Activated naive CD8-positive, alpha-beta T cell treated with anti-CD3 and anti-CD28 coated beads for 36 hours (primary cell): ENCODE data around the gene GTSE1. TPM values are rescaled to one million over a fixed set of nuclear protein-coding genes. Genes with fewer than 3 reads are reported as not detected.

ENCODE experiments used
- DNase-seq: peaks from one replicate; pipeline ENCODE4 v3.0.0; 2021
- H3K27ac Mint-ChIP-seq: one replicate; pipeline ENCODE4 v1.8.0; 2022; ENCODE audit warnings: mild to moderate bottlenecking, moderate library complexity, mixed read lengths
- H3K27me3 Mint-ChIP-seq: one replicate; pipeline ENCODE4 v1.8.0; 2022; ENCODE audit warnings: mild to moderate bottlenecking, mixed read lengths
- H3K36me3 Mint-ChIP-seq: one replicate; pipeline ENCODE4 v1.8.0; 2021; ENCODE audit warnings: mild to moderate bottlenecking, mixed read lengths
- H3K4me1 Mint-ChIP-seq: one replicate; pipeline ENCODE4 v1.8.0; 2021; ENCODE audit warnings: mixed read lengths
- H3K4me3 Mint-ChIP-seq: one replicate; pipeline ENCODE4 v1.8.0; 2022; ENCODE audit warnings: mild to moderate bottlenecking, moderate library complexity, mixed read lengths
- H3K9me3 Mint-ChIP-seq: one replicate; pipeline ENCODE4 v1.8.0; 2022; ENCODE audit warnings: mixed read lengths
- total RNA-seq, 2 experiments: library from RNA; stranded (reverse); gene quantifications; one replicate each; pipeline ENCODE4 v1.2.3, GENCODE V29; 2021

The GTSE1 gene
- total RNA-seq, 2 experiments from 2014 or later = 37.3 to 42.0 TPM

- Mint-ChIP-seq H3K9me3 (no peaks in the 10 kb centered on the region), H3K27ac (no peak overlapping the region), H3K27me3 (no peaks in the 10 kb centered on the region), H3K4me3 (no peak overlapping the region), H3K36me3 (peaks cover 9% of the 10 kb centered on the region), H3K4me1 (peaks cover 6% of the 10 kb centered on the region)
- DNase-seq = no peak
Measured at GRCh38 chr22:46286006-46286405, 10.7 kb upstream of the GTSE1 start.

GRCh38 chr22:46286941-46287872, 9.5 kb upstream of the GTSE1 start:
- Mint-ChIP-seq H3K36me3 (peaks cover 11% of the 10 kb centered on the region), H3K9me3 (no peaks in the 10 kb centered on the region), H3K4me1 (peaks cover 6% of the 10 kb centered on the region), H3K27me3 (no peaks in the 10 kb centered on the region), H3K27ac (peak overlapping the region; percentile 76), H3K4me3 (peak overlapping the region; percentile 71)
- DNase-seq = no peak

- H3K4me1 Mint-ChIP-seq = peaks cover 6% of the 10 kb centered on the region
- no peaks in the 10 kb centered on the region for H3K27me3 Mint-ChIP-seq
- peak overlapping the region; percentile 76 for H3K27ac Mint-ChIP-seq
- H3K36me3 Mint-ChIP-seq = peaks cover 17% of the 10 kb centered on the region
- peak overlapping the region; percentile 71 for H3K4me3 Mint-ChIP-seq
- peak; percentile 39 for DNase-seq
- H3K9me3 Mint-ChIP-seq = no peaks in the 10 kb centered on the region
Measured at GRCh38 chr22:46287873-46288751, 8.6 kb upstream of the GTSE1 start.

GRCh38 chr22:46288846-46289243, 7.8 kb upstream of the GTSE1 start:
- H3K9me3 Mint-ChIP-seq = no peaks in the 10 kb centered on the region
- peaks cover 9% of the 10 kb centered on the region for H3K4me1 Mint-ChIP-seq
- peaks cover 22% of the 10 kb centered on the region for H3K36me3 Mint-ChIP-seq
- H3K4me3 Mint-ChIP-seq = no peak overlapping the region
- DNase-seq = no peak
- H3K27ac Mint-ChIP-seq = no peak overlapping the region
- no peaks in the 10 kb centered on the region for H3K27me3 Mint-ChIP-seq

- no peak overlapping the region for H3K27ac Mint-ChIP-seq
- DNase-seq = no peak
- H3K36me3 Mint-ChIP-seq = peaks cover 22% of the 10 kb centered on the region
- H3K9me3 Mint-ChIP-seq = no peaks in the 10 kb centered on the region
- H3K4me1 Mint-ChIP-seq = peaks cover 10% of the 10 kb centered on the region
- no peak overlapping the region for H3K4me3 Mint-ChIP-seq
- no peaks in the 10 kb centered on the region for H3K27me3 Mint-ChIP-seq
Measured at GRCh38 chr22:46289244-46289891, 7.3 kb upstream of the GTSE1 start.

GRCh38 chr22:46290121-46290842, 6.4 kb upstream of the GTSE1 start:
- Mint-ChIP-seq H3K4me1 (peaks cover 12% of the 10 kb centered on the region), H3K9me3 (no peaks in the 10 kb centered on the region), H3K27ac (no peak overlapping the region), H3K36me3 (peaks cover 24% of the 10 kb centered on the region), H3K27me3 (no peaks in the 10 kb centered on the region), H3K4me3 (no peak overlapping the region)
- DNase-seq = no peak

GRCh38 chr22:46290843-46291785, 5.6 kb upstream of the GTSE1 start:
- Mint-ChIP-seq H3K27me3 (no peaks in the 10 kb centered on the region), H3K9me3 (no peaks in the 10 kb centered on the region), H3K4me3 (no peak overlapping the region), H3K27ac (no peak overlapping the region), H3K36me3 (peaks cover 21% of the 10 kb centered on the region), H3K4me1 (peaks cover 16% of the 10 kb centered on the region)
- DNase-seq = no peak

- Mint-ChIP-seq H3K27ac (no peak overlapping the region), H3K4me3 (no peak overlapping the region), H3K36me3 (peaks cover 20% of the 10 kb centered on the region), H3K9me3 (no peaks in the 10 kb centered on the region), H3K4me1 (peaks cover 17% of the 10 kb centered on the region), H3K27me3 (no peaks in the 10 kb centered on the region)
- no peak for DNase-seq
Measured at GRCh38 chr22:46292173-46292572, 4.5 kb upstream of the GTSE1 start.

GRCh38 chr22:46292732-46293131, 3.9 kb upstream of the GTSE1 start:
- H3K36me3 Mint-ChIP-seq = peaks cover 23% of the 10 kb centered on the region
- H3K27ac Mint-ChIP-seq = no peak overlapping the region
- H3K4me1 Mint-ChIP-seq = peaks cover 17% of the 10 kb centered on the region
- DNase-seq = no peak
- H3K27me3 Mint-ChIP-seq = peaks cover 5% of the 10 kb centered on the region
- H3K9me3 Mint-ChIP-seq = no peaks in the 10 kb centered on the region
- no peak overlapping the region for H3K4me3 Mint-ChIP-seq

GRCh38 chr22:46293577-46294260, 3.0 kb upstream of the GTSE1 start:
- no peaks in the 10 kb centered on the region for H3K9me3 Mint-ChIP-seq
- peaks cover 29% of the 10 kb centered on the region for H3K36me3 Mint-ChIP-seq
- H3K4me1 Mint-ChIP-seq = peaks cover 15% of the 10 kb centered on the region
- no peak for DNase-seq
- H3K27ac Mint-ChIP-seq = no peak overlapping the region
- no peak overlapping the region for H3K4me3 Mint-ChIP-seq
- peaks cover 8% of the 10 kb centered on the region for H3K27me3 Mint-ChIP-seq

GRCh38 chr22:46294784-46295183, 1.9 kb upstream of the GTSE1 start:
- no peak for DNase-seq
- H3K36me3 Mint-ChIP-seq = peaks cover 38% of the 10 kb centered on the region
- peak overlapping the region; percentile 90 for H3K4me3 Mint-ChIP-seq
- no peak overlapping the region for H3K27ac Mint-ChIP-seq
- H3K27me3 Mint-ChIP-seq = peaks cover 8% of the 10 kb centered on the region
- H3K9me3 Mint-ChIP-seq = no peaks in the 10 kb centered on the region
- H3K4me1 Mint-ChIP-seq = peaks cover 15% of the 10 kb centered on the region

GRCh38 chr22:46295277-46295971, 1.2 kb upstream of the GTSE1 start:
- Mint-ChIP-seq H3K9me3 (no peaks in the 10 kb centered on the region), H3K36me3 (peaks cover 36% of the 10 kb centered on the region), H3K4me3 (peak overlapping the region; percentile 90), H3K27me3 (peaks cover 8% of the 10 kb centered on the region), H3K4me1 (peaks cover 15% of the 10 kb centered on the region), H3K27ac (peak overlapping the region; percentile 61)
- no peak for DNase-seq
